Measurements from ENCODE around the gene TAOK2. TPM values are rescaled to one million over a fixed set of nuclear protein-coding genes. Genes with fewer than 3 reads are reported as not detected.

The TAOK2 gene
- total and polyA plus RNA-seq, 2 of the 13 experiments (the other 11 are each of a cell fraction or from before 2014, with no cell fraction given), result 17.4 to 43.2 TPM

DNA sequence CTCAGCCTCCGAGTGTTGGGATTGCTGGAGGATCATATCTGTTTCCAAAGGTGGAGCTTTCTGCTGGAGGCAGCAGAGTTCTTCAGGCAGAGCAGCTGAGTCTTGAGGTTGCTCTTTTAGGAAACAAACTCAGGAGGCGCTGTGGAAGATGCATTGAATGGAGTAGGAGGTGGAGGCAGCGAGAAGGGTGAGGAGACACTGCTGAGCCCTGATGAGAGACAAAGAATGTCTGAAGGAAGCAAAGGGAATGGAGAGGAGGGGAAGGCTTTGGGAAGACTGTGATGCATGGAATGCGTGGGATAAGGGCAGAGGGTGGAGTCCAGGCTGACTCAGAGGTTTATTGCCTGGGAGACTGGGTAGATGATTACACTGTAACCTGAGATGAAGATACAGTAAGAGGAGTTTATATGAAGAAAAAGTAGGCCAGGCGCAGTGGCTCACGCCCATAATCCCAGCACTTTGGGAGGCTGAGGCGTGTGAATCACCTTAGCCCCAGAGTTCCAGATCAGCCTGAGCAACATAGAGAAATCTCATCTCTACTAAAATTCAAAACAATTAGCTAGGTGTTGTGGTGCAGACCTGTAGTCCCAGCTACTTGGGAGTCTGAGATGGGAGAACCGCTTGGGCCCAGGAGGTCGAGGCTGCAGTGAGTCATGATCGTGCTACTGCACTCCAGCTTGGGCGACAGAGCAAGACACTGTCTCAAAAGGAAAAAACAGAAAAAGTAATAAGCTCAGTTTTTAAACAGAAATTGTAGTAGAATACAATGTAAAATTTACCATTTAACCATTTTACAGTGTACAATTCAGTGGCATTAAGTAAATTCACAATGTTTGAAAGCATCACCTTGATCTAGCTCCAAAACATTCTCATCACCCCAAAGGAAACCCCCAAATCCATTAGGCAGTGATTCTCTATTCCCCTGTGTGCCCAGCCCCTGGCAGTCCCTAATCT lies 29.5 kb upstream of the TAOK2 start (continued):
- TF ChIP-seq, protein P1, sequence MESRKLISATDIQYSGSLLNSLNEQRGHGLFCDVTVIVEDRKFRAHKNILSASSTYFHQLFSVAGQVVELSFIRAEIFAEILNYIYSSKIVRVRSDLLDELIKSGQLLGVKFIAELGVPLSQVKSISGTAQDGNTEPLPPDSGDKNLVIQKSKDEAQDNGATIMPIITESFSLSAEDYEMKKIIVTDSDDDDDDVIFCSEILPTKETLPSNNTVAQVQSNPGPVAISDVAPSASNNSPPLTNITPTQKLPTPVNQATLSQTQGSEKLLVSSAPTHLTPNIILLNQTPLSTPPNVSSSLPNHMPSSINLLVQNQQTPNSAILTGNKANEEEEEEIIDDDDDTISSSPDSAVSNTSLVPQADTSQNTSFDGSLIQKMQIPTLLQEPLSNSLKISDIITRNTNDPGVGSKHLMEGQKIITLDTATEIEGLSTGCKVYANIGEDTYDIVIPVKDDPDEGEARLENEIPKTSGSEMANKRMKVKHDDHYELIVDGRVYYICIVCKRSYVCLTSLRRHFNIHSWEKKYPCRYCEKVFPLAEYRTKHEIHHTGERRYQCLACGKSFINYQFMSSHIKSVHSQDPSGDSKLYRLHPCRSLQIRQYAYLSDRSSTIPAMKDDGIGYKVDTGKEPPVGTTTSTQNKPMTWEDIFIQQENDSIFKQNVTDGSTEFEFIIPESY (CRISPR knock-in tag; IDR thresholded peaks at IDR 0.05), result no peak
- TF ChIP-seq HNRNPK (IDR thresholded peaks at IDR 0.05; ENCODE audit: low read depth, low read length, poor library complexity, severe bottlenecking) (no peak), ZNF687 (CRISPR knock-in tag; IDR thresholded peaks at IDR 0.05) (no peak), ZNF160 (CRISPR knock-in tag; IDR thresholded peaks at IDR 0.05) (no peak), FOSL1 (CRISPR knock-in tag; IDR thresholded peaks at IDR 0.05; ENCODE audit: borderline replicate concordance) (peak; percentile 69; the same call in 1 of the 2 replicates), PCBP1 (IDR thresholded peaks at IDR 0.05; ENCODE audit: borderline replicate concordance, low read depth, low read length) (no peak), ZMYM3 (CRISPR knock-in tag; IDR thresholded peaks at IDR 0.05) (peak; percentile 85), ZFP90 (CRISPR knock-in tag; IDR thresholded peaks at IDR 0.05; ENCODE audit: borderline replicate concordance) (peak; percentile 63; the same call in 1 of the 2 replicates), FOXP1 (IDR thresholded peaks at IDR 0.05) (0 out of 2 replicates have a peak, but pooled peaks have one; percentile 30), FOXP1 (CRISPR knock-in tag; IDR thresholded peaks at IDR 0.05) (no peak), PPARG (CRISPR knock-in tag; conservative IDR thresholded peaks at IDR 0.05) (no peak), HOXA3 (CRISPR knock-in tag; IDR thresholded peaks at IDR 0.05) (peak; percentile 47; the same call in 1 of the 2 replicates), CCDC6 (CRISPR knock-in tag; IDR thresholded peaks at IDR 0.05) (no peak; the same call in 1 of the 2 replicates), FLYWCH1 (CRISPR knock-in tag; IDR thresholded peaks at IDR 0.05) (no peak), BHLHE40 (IDR thresholded peaks at IDR 0.05; ENCODE audit: low read length) (no peak), RELA (CRISPR knock-in tag; IDR thresholded peaks at IDR 0.05) (no peak), FOXK2 (IDR thresholded peaks at IDR 0.05) (no peak), IRX3 (CRISPR knock-in tag; IDR thresholded peaks at IDR 0.05; ENCODE audit: borderline replicate concordance, low read depth) (no peak)
- TF ChIP-seq, protein P2, sequence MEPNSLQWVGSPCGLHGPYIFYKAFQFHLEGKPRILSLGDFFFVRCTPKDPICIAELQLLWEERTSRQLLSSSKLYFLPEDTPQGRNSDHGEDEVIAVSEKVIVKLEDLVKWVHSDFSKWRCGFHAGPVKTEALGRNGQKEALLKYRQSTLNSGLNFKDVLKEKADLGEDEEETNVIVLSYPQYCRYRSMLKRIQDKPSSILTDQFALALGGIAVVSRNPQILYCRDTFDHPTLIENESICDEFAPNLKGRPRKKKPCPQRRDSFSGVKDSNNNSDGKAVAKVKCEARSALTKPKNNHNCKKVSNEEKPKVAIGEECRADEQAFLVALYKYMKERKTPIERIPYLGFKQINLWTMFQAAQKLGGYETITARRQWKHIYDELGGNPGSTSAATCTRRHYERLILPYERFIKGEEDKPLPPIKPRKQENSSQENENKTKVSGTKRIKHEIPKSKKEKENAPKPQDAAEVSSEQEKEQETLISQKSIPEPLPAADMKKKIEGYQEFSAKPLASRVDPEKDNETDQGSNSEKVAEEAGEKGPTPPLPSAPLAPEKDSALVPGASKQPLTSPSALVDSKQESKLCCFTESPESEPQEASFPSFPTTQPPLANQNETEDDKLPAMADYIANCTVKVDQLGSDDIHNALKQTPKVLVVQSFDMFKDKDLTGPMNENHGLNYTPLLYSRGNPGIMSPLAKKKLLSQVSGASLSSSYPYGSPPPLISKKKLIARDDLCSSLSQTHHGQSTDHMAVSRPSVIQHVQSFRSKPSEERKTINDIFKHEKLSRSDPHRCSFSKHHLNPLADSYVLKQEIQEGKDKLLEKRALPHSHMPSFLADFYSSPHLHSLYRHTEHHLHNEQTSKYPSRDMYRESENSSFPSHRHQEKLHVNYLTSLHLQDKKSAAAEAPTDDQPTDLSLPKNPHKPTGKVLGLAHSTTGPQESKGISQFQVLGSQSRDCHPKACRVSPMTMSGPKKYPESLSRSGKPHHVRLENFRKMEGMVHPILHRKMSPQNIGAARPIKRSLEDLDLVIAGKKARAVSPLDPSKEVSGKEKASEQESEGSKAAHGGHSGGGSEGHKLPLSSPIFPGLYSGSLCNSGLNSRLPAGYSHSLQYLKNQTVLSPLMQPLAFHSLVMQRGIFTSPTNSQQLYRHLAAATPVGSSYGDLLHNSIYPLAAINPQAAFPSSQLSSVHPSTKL (CRISPR knock-in tag; IDR thresholded peaks at IDR 0.05), result peak; percentile 34
- TF ChIP-seq, protein P3, sequence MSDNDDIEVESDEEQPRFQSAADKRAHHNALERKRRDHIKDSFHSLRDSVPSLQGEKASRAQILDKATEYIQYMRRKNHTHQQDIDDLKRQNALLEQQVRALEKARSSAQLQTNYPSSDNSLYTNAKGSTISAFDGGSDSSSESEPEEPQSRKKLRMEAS (IDR thresholded peaks at IDR 0.05), result no peak

All from HepG2 (cell line).